Parathyroid adenoma (tissue), 2 donors: Measurements from ENCODE around the gene PDIA5.

Experiments used
- H2AFZ ChIP-seq: fragments of 300-600 bp; sonication (generic); one replicate; pipeline ENCODE4 v1.7.0; 2017; ENCODE audit warnings: antibody characterized with exemption, mild to moderate bottlenecking
- H3K27ac ChIP-seq: fragments of 300-600 bp; sonication (generic); one replicate; pipeline ENCODE4 v1.7.0; 2017
- H3K27me3 ChIP-seq: fragments of 300-600 bp; sonication (generic); one replicate; pipeline ENCODE4 v1.7.0; 2017; ENCODE audit warnings: low read length; ENCODE audit not compliant: control insufficient read depth, insufficient read depth
- H3K36me3 ChIP-seq: fragments of 300-600 bp; sonication (generic); one replicate; pipeline ENCODE4 v1.7.0; 2017; ENCODE audit warnings: low read length; ENCODE audit not compliant: control insufficient read depth, insufficient read depth
- H3K4me1 ChIP-seq: fragments of 300-600 bp; sonication (generic); one replicate; pipeline ENCODE4 v1.7.0; 2017; ENCODE audit warnings: control low read depth
- H3K4me2 ChIP-seq: fragments of 300-600 bp; sonication (generic); one replicate; pipeline ENCODE4 v1.7.0; 2017; ENCODE audit warnings: low read length
- H3K4me3 ChIP-seq: fragments of 300-600 bp; sonication (generic); one replicate; pipeline ENCODE4 v1.7.0; 2017; ENCODE audit warnings: low read depth, low read length
- H3K79me2 ChIP-seq: fragments of 300-600 bp; sonication (generic); one replicate; pipeline ENCODE4 v1.7.0; 2017; ENCODE audit warnings: control low read depth
- H3K9ac ChIP-seq: fragments of 300-600 bp; sonication (generic); one replicate; pipeline ENCODE4 v1.7.0; 2017; ENCODE audit warnings: mild to moderate bottlenecking
- H3K9me3 ChIP-seq: fragments of 300-600 bp; sonication (generic); one replicate; pipeline ENCODE4 v1.7.0; 2017; ENCODE audit warnings: low read length; ENCODE audit not compliant: control insufficient read depth
- TF ChIP-seq, protein P1 (sequence below): fragments of 300-600 bp; sonication (generic); IDR thresholded peaks from one replicate; pipeline ENCODE4 v1.7.0; 2017; ENCODE audit warnings: antibody characterized with exemption, mild to moderate bottlenecking
- donor health status: primary hyperparathyroidism.

The PDIA5 gene

DNA sequence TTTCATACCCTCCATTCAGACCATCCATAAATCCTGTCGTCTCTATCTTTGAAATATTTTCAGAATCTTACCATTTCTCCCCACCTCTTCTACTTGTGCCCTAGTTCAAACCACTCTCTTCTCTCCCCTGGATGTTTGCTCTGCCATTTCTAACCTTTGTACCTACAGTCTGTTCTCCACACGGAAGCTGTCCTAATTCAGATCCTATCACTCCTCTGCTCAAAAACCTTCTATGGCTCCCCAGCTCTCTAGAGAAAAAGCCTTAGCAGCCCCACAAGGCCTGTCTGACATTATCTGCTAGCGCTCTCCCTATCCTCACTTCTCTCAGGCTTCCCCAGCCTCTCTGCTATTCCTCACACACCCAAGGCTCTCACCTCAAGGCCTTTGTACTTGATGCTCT lies 34.8 kb upstream of the PDIA5 start:
- Histone ChIP-seq H3K4me2 (no peak overlapping the region), H3K27me3 (no peaks in the 10 kb centered on the region), H3K36me3 (no peaks in the 10 kb centered on the region), H3K79me2 (no peaks in the 10 kb centered on the region), H3K9ac (no peak overlapping the region), H3K9me3 (no peaks in the 10 kb centered on the region), H2AFZ (no peak overlapping the region), H3K4me3 (no peak overlapping the region), H3K27ac (no peak overlapping the region), H3K4me1 (no peaks in the 10 kb centered on the region)
- TF ChIP-seq, protein P1, sequence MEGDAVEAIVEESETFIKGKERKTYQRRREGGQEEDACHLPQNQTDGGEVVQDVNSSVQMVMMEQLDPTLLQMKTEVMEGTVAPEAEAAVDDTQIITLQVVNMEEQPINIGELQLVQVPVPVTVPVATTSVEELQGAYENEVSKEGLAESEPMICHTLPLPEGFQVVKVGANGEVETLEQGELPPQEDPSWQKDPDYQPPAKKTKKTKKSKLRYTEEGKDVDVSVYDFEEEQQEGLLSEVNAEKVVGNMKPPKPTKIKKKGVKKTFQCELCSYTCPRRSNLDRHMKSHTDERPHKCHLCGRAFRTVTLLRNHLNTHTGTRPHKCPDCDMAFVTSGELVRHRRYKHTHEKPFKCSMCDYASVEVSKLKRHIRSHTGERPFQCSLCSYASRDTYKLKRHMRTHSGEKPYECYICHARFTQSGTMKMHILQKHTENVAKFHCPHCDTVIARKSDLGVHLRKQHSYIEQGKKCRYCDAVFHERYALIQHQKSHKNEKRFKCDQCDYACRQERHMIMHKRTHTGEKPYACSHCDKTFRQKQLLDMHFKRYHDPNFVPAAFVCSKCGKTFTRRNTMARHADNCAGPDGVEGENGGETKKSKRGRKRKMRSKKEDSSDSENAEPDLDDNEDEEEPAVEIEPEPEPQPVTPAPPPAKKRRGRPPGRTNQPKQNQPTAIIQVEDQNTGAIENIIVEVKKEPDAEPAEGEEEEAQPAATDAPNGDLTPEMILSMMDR, result no peak

DNA sequence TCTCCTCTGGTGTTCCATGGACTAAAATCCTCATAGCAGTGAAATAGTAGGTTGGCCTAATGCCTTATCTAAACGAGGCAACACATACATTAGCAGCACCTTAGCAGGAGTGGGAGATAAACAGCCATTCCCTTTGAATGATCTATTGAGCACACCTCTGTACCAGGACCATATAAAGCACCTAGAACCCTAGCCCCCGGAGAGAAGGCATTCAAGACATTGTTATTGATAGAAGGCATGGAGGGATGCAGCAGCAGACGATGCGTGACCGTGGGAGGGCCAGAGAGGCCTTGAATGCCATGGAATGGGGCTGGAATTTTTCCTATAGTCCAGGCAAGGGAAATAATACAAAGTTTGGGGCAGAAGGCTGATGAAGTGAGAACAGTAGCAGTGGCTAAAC lies 32.7 kb upstream of the PDIA5 start:
- no peak overlapping the region for H3K27ac ChIP-seq
- no peaks in the 10 kb centered on the region for H3K36me3 ChIP-seq

DNA sequence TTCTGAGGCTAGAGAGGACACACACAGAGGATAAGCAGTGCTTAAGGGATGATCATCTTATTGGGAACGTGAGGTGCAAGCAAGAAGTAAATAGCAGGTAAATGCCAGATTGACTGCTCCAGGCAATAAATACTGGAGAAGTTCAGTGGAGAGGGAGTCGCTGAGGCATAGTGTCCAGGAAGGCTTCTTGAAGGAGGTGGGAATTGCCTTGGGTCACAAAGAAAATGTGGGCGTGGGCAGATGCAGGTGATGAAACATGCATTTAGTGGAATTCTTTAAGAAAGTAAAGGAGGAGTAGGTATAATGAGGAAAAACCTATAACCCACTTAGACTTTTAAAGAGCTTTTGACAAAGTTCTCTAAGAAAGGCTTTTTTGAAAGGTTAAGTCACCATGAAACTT lies 31.8 kb upstream of the PDIA5 start:
- no peaks in the 10 kb centered on the region for H3K27me3 ChIP-seq
- H3K4me1 ChIP-seq, result no peaks in the 10 kb centered on the region
- no peaks in the 10 kb centered on the region for H3K79me2 ChIP-seq
- no peak overlapping the region for H3K9ac ChIP-seq
- no peak overlapping the region for H2AFZ ChIP-seq
- H3K4me2 ChIP-seq, result no peak overlapping the region
- no peak overlapping the region for H3K27ac ChIP-seq
- no peaks in the 10 kb centered on the region for H3K36me3 ChIP-seq
- TF ChIP-seq, protein P1, result no peak
- H3K9me3 ChIP-seq, result no peaks in the 10 kb centered on the region
- no peak overlapping the region for H3K4me3 ChIP-seq

More for the DNA sequence above, 32.7 kb upstream of the PDIA5 start:
- Histone ChIP-seq H3K4me3 (no peak overlapping the region), H2AFZ (no peak overlapping the region), H3K79me2 (no peaks in the 10 kb centered on the region), H3K9me3 (no peaks in the 10 kb centered on the region), H3K4me2 (no peak overlapping the region), H3K27me3 (no peaks in the 10 kb centered on the region), H3K4me1 (no peaks in the 10 kb centered on the region), H3K9ac (no peak overlapping the region)
- TF ChIP-seq, protein P1, result no peak

DNA sequence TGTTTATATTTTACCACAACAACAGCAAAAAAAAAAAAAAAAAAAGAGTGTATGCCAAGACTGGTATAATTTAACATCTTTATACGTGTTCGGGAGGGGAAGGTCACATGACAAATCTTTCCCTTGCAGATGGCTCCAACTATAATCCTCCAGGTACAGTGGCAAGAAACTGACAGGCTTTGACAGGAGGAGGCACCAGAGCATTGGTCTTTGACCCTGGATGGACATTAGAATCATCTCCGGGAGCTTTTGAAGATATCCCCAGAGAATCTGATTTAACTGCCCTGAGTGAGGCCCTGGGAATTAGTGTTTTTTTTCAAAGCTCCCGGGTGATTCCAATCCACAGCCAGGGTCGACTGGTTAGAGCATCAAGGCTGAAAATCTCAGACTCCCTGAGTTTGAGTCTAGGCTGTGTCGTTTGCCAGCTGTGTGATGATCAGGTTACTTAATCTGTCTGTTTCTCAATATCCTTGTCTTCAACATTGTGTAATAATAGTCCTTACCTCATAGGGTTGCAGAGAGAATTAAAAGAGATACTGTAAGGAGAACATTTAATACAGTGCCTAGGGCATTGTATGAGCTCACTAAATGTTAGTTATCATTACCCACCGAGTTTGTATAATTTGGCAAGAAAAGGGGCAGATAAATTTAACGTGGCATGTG lies 30.3 kb upstream of the PDIA5 start:
- H3K36me3 ChIP-seq, result no peaks in the 10 kb centered on the region
- TF ChIP-seq, protein P1, result peak; percentile 25
- H2AFZ ChIP-seq, result no peak overlapping the region
- no peaks in the 10 kb centered on the region for H3K9me3 ChIP-seq
- H3K79me2 ChIP-seq, result no peaks in the 10 kb centered on the region
- no peak overlapping the region for H3K4me2 ChIP-seq
- no peak overlapping the region for H3K27ac ChIP-seq
- H3K27me3 ChIP-seq, result no peaks in the 10 kb centered on the region
- no peaks in the 10 kb centered on the region for H3K4me1 ChIP-seq
- no peak overlapping the region for H3K9ac ChIP-seq
- H3K4me3 ChIP-seq, result no peak overlapping the region

DNA sequence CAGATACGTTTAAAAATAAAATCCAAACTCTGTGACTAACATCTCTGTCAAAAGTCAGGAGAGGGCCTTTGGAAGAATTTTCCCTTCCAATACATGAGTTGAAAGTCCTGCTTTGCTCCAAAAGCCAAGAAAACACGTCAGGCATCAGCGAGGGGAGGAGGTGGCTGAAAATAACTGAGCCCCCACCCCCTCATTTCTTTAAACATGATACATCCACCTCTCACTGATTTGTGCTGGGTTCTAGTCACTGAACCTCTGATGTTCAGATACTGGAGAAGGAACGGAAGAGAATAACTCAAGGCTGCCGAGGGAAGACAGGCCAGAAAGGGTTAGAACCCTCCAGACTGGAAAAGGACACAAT lies 29.8 kb upstream of the PDIA5 start:
- no peak overlapping the region for H3K4me3 ChIP-seq

More for the DNA sequence above, 29.8 kb upstream of the PDIA5 start:
- H2AFZ ChIP-seq, result no peak overlapping the region
- no peak overlapping the region for H3K4me2 ChIP-seq
- no peak overlapping the region for H3K9ac ChIP-seq
- no peaks in the 10 kb centered on the region for H3K36me3 ChIP-seq
- no peak overlapping the region for H3K27ac ChIP-seq
- no peaks in the 10 kb centered on the region for H3K27me3 ChIP-seq
- H3K4me1 ChIP-seq, result no peaks in the 10 kb centered on the region
- TF ChIP-seq, protein P1, result no peak
- no peaks in the 10 kb centered on the region for H3K79me2 ChIP-seq
- H3K9me3 ChIP-seq, result no peaks in the 10 kb centered on the region
